Neural crest cell (in vitro differentiated cells): Measurements from ENCODE around the gene DIP2C. TPM values are rescaled to one million over a fixed set of nuclear protein-coding genes. Genes with fewer than 3 reads are reported as not detected.

Source experiments
- DNase-seq: peaks from one replicate; pipeline ENCODE4 v3.0.0; 2021; ENCODE audit warnings: low read depth, mixed read lengths, low spot score
- H3K27ac Mint-ChIP-seq: one replicate; pipeline ENCODE4 v1.8.0; 2021; ENCODE audit warnings: mild to moderate bottlenecking, mixed read lengths; ENCODE audit not compliant: unreplicated experiment
- H3K27me3 Mint-ChIP-seq: 2 replicates; pipeline ENCODE4 v1.8.0; 2021; ENCODE audit warnings: low read depth, mild to moderate bottlenecking, mixed read lengths
- H3K36me3 Mint-ChIP-seq: 2 replicates; pipeline ENCODE4 v1.8.0; 2021; ENCODE audit warnings: low read depth, mild to moderate bottlenecking, mixed read lengths
- H3K4me1 Mint-ChIP-seq: 2 replicates; pipeline ENCODE4 v1.8.0; 2021; ENCODE audit warnings: mixed read lengths
- H3K4me3 Mint-ChIP-seq: one replicate; pipeline ENCODE4 v1.8.0; 2021; ENCODE audit warnings: mild to moderate bottlenecking, mixed read lengths
- H3K9me3 Mint-ChIP-seq: 2 replicates; pipeline ENCODE4 v1.8.0; 2021; ENCODE audit warnings: mixed read lengths
- CTCF ChIP-seq: fragments of 200-600 bp; sonication (generic); conservative IDR thresholded peaks from 2 replicates; pipeline ENCODE4 v1.5.0; 2021; ENCODE audit warnings: antibody characterized with exemption, mild to moderate bottlenecking
- total RNA-seq: library from RNA; stranded (reverse); gene quantifications from 2 replicates; pipeline ENCODE4 v1.2.1, GENCODE V29; 2021

DIP2C gene
- total RNA-seq, 1 donor from 2014 or later: 21.7 TPM

GRCh38 chr10:491667-492424 lies 197.6 kb downstream of the DIP2C start:
- Mint-ChIP-seq H3K4me3 (no peak overlapping the region), H3K27ac (peak overlapping the region; percentile 70)

GRCh38 chr10:490891-491571 lies 198.4 kb downstream of the DIP2C start:
- no peak overlapping the region for H3K27ac Mint-ChIP-seq
- H3K4me1 Mint-ChIP-seq: peaks cover 41% of the 10 kb centered on the region

More at GRCh38 chr10:491667-492424, 197.6 kb downstream of the DIP2C start:
- DNase-seq: no peak
- Mint-ChIP-seq H3K9me3 (no peaks in the 10 kb centered on the region), H3K27me3 (no peaks in the 10 kb centered on the region), H3K4me1 (peaks cover 33% of the 10 kb centered on the region), H3K36me3 (no peaks in the 10 kb centered on the region)
- no peak for TF ChIP-seq CTCF

GRCh38 chr10:490256-490655 lies 199.2 kb downstream of the DIP2C start:
- H3K4me1 Mint-ChIP-seq: peaks cover 47% of the 10 kb centered on the region
- no peaks in the 10 kb centered on the region for H3K9me3 Mint-ChIP-seq
- DNase-seq: no peak
- H3K27me3 Mint-ChIP-seq: no peaks in the 10 kb centered on the region
- peak overlapping the region; percentile 69 for H3K27ac Mint-ChIP-seq
- no peak for TF ChIP-seq CTCF
- no peaks in the 10 kb centered on the region for H3K36me3 Mint-ChIP-seq
- H3K4me3 Mint-ChIP-seq: no peak overlapping the region

More at GRCh38 chr10:490891-491571, 198.4 kb downstream of the DIP2C start:
- Mint-ChIP-seq H3K9me3 (no peaks in the 10 kb centered on the region), H3K4me3 (no peak overlapping the region), H3K36me3 (no peaks in the 10 kb centered on the region), H3K27me3 (no peaks in the 10 kb centered on the region)
- no peak for DNase-seq
- TF ChIP-seq CTCF: no peak

GRCh38 chr10:489330-489729 lies 200.1 kb downstream of the DIP2C start:
- Mint-ChIP-seq H3K4me1 (peaks cover 52% of the 10 kb centered on the region), H3K27ac (no peak overlapping the region), H3K27me3 (no peaks in the 10 kb centered on the region), H3K36me3 (peaks cover 2% of the 10 kb centered on the region), H3K4me3 (no peak overlapping the region), H3K9me3 (no peaks in the 10 kb centered on the region)
- TF ChIP-seq CTCF: no peak
- no peak for DNase-seq

- TF ChIP-seq CTCF: no peak
- peaks cover 57% of the 10 kb centered on the region for H3K4me1 Mint-ChIP-seq
- H3K27me3 Mint-ChIP-seq: no peaks in the 10 kb centered on the region
- H3K9me3 Mint-ChIP-seq: no peaks in the 10 kb centered on the region
- no peak overlapping the region for H3K4me3 Mint-ChIP-seq
- no peak for DNase-seq
- no peak overlapping the region for H3K27ac Mint-ChIP-seq
- H3K36me3 Mint-ChIP-seq: peaks cover 6% of the 10 kb centered on the region
Observed at GRCh38 chr10:488933-489215, 200.6 kb downstream of the DIP2C start.
